CD1c-positive myeloid dendritic cell (primary cell): ENCODE results near the gene USP10.

Experiments used
- DNase-seq: peaks from one replicate; pipeline ENCODE4 v3.0.0-alpha.2; 2016; ENCODE audit errors: extremely low spot score

USP10 gene

DNA sequence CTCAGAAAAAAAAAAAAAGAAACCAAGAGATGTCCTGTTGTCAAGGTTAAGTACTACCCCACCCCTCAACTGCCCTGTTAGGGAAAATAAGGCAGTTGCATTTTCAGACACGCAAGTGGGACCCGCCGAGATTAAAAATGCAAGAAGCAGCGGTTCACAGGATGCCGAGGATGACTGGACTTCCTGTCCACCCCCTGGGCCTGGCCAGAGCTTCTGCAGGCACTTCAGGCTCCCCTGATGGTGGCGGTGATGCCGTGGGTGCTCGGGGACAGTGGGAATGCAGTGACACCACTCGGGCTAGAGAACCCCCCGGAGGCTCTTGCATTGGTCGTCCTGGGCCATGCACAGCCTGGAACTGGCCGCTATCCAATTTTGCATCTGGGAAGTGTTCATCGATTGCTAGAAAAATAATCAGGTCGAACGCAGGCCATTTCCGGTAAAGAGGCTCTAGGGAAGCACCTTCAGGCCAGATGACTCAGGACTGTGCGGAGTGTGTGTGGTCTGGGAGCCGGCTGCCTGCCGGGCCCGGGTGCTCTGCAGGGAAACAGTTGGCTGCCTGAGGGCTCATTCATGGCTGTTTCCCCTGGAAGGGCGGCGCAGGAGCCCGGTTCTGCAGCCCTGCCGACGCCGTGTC lies 106.6 kb downstream of the USP10 start:
- peak; percentile 95 for DNase-seq

DNA sequence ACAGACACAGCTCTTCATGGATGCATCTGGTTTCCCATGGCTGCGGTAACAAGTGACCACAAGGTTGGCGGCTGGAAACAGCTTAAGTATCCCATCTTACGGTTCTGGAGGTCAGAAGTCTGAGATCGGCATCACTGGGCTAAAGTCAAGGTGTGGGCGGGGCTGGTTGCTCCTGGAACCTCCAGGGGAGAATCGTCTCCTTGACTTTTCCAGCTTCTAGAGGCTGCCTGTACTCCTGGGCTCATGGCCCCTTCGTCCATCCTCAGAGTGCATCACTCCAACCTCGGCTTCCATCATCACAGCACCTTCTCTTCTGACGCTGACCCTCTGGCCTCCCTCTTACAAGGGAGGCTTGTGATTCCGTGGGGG lies 107.1 kb downstream of the USP10 start:
- no peak for DNase-seq

DNA sequence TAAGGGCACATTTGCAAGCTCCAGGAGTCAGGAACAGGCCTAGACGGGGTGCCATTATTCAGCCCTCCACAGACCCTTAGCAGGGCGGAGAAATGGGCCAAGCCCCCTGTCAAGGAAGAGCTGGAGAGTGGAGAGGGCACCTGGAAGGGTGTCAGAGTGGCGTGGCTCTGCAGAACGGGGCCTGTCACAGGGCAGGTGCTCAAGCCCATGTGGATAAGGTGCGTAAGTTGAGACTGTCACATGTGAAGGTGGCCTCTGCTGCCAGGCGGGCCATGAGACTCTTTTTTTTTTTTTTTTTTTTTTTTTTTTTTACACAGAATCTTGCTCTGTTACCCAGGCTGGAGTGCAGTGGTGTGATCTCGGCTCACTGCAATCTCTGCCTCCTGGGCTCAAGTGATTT lies 108.0 kb downstream of the USP10 start:
- DNase-seq, result no peak

DNA sequence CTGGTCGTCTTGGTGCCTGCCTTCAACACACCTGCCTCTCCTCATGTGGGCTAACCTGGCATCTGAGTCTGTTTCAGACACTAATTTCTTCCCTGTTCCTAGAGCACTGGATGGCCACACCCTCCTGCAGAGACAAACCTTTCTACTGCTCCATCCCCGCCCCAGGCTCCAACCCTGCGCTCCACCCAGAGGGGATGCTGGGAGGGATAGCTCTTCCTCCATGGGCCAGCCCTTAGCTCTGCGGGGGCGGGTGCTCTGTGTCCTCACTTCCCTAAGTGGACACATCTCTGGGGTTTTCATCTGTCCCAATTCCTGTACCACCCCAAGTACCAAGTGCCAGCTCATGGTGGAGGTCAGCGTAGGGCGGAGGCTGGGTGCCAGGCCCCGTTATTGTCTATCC lies 109.0 kb downstream of the USP10 start:
- peak; percentile 82 for DNase-seq

DNA sequence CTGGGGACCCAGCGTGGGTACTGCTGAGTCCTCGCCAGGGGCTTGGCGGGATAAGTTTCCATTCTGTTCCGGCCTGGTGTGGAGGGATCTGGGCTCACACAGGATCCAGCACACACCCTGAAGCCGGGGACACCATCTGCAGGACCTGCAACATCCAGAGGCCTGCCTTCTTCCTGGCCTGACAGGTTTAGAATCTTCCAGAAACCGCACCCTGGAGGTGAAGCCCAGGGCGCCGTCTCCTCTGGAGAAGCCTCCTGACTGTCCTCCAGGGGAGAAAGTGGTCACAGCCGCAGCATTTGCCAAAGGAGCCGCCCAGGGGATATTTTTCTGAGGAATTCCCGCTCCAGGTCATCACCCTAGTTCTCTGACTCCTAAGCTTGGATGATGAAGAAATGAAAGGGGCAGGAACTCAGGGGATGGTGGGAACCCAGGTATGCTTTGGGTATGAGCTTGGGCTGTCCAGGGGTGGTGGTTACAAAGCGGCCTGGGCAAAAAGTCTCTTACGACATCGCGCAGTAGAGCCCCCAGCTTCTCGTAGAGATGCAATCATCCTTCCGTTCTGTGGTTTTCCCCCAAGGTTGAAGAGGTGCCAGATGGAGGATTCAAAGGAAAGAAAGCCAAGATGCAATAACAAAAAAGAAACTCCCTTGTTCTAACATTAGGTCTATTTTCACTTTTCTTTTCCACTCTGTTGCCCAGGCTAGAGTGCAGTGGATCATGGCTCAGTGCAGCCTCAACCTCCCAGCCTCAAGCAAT lies 110.9 kb downstream of the USP10 start:
- DNase-seq, result peak; percentile 12

DNA sequence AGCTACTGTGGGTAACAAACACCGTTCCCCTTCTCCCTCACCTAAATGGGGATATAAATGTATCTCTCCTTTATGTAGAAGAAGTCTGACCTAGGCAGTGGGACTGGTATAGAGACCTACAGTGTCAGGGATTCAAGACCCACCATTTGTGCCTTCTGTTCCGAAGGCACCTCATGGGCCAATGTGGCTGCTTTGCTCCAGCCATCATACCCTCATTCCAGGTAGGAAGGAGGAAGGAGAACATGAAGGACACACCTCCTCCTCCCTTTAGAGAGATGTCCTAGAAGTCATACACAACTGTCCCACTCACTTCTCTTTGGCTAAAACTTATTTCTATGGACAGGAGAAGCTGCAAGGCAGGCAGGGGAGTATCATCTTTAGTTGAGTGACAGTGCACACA lies 111.7 kb downstream of the USP10 start:
- no peak for DNase-seq

- no peak for DNase-seq
These were observed 113.5 kb downstream of the USP10 start for GRCh38 chr16:84813141-84813934.

GRCh38 chr16:84815462-84815861 lies 115.7 kb downstream of the USP10 start:
- no peak for DNase-seq

DNA sequence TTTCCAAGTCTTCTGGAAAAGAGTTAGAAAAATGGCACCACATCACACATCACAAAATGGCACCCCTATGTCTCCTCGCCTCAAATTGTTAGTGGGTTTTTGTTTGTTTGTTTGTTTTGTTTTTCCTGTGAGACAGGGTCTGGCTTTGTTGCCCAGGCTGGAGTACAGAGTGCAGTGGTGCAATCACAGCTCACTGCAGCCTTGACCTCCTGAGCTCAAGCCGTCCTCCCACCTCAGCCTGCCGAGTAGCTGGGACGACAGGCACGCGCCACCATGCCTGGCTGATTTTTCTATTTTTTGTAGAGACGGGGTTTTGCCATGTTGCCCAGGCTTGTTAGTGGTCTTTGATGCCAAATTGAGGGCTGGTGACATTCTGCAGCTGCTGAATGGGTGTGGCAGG lies 116.2 kb downstream of the USP10 start:
- no peak for DNase-seq

DNA sequence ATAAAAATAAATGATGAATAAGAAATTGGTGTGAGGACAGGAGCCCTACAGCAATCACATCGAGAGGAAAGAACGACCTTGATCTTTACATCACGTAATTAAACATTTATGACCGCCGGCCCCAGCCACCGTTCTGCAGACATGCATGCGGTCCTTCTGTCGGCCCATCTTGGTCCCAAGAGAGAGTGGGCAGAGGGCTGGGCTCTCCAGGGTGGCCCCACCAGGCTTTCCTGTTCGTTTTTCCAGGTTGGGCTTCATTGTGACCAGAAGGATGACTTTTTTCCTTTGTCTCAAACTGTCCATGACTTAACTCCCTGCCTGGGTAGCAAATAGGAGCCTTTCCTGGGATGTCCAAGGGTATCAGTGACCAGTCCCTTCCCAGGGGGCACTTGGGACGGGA lies 116.7 kb downstream of the USP10 start:
- DNase-seq, result no peak

- no peak for DNase-seq
These were observed 117.4 kb downstream of the USP10 start for GRCh38 chr16:84817206-84817605.

GRCh38 chr16:84817613-84818012 lies 117.8 kb downstream of the USP10 start:
- DNase-seq, result no peak

DNA sequence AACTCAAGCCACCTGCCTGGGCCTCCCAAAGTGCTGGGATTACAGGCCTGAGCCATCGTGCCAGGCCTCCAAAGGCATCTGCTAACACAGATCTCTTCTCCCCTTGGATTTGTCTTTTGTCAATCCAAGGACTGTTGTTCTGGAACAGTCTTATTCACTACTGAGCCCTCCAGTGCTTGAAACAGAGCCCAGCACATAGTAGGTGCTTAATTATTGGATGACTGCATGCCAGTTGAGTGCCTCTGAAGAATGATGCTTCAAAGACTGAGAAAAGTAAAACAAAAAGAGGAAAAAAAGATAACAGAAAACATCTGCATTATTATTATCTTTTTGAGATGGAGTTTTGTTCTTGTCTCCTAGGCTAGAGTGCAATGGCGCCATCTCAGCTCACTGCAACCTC lies 118.3 kb downstream of the USP10 start:
- DNase-seq, result no peak

- DNase-seq, result no peak
These were observed 119.3 kb downstream of the USP10 start for GRCh38 chr16:84818989-84819643.

DNA sequence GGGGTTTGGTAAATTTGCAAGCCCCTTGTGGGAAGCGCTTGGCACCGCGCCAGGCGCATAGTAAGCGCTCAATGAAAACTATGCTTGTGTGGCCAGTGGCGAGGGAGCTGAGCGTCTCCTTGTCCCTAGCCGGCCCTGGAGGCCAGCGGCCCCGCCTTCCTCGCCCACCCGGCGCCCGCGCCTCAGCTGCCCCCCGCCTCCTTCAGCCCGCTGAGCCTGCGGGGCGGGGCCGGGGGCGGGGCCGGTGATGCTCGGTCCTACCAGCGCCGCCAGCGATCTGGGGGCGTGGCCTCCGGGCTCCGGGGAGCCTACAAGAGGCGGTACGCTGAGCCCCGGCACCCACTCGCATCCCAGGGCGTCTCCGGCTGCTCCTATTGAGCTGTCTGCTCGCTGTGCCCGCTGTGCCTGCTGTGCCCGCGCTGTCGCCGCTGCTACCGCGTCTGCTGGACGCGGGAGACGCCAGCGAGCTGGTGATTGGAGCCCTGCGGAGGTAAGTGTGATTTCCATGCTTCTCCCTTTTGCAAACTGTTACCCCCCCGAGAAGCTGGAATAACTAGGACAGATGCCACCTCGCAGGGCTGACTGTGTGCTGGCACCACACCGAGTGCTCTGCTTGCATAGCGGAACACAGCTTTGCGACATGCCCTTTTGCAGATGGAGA lies 120.0 kb downstream of the USP10 start, which contains the start of gene CRISPLD2:
Gene CRISPLD2, plus strand, starts transcription at position 342 of the 661 bp plus-strand sequence. CDS start 18,511 bp downstream, outside the sequence.
- DNase-seq, result peak; percentile 96

- DNase-seq, result no peak
These were observed 120.5 kb downstream of the USP10 start for GRCh38 chr16:84820305-84820684.

DNA sequence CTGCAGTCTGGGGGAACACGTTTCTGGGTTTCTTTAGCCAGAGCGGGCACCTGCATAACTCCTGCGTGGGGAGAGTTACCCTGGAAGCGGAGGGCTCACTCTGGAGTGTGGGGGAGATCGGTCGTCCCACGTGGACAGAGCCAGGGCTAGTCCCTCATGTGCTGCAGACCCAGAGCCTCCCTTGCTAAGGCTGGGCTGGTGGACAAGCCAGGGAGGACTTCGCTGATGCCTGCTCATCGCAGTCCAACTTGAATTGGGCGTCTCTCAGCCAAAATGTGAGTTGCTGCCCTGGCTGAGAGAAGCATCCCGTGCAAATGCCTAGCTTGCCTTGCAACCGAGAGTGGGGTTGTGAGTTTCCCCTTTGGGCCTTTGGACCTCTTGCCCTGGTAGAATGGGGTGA lies 121.0 kb downstream of the USP10 start:
- no peak for DNase-seq

DNA sequence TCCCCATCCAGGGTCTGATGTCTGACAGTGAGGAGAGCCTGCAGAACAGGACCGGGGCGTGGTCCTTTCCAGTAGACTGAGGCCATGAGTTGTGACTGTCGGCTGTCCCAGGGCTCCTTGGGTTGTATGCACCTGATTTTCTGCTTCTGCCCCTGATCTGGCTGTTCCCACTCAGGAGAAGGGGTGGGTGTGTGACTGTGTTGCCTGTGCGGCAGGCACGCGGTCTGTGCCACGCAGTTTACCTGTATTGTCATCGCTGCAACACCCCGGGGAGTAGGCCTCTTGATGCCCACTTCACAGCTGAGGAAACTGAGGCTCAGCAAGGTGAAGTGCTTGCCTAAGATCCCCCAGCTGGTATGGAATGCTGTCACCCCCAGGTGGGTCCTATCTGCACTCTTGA lies 121.4 kb downstream of the USP10 start:
- no peak for DNase-seq

DNA sequence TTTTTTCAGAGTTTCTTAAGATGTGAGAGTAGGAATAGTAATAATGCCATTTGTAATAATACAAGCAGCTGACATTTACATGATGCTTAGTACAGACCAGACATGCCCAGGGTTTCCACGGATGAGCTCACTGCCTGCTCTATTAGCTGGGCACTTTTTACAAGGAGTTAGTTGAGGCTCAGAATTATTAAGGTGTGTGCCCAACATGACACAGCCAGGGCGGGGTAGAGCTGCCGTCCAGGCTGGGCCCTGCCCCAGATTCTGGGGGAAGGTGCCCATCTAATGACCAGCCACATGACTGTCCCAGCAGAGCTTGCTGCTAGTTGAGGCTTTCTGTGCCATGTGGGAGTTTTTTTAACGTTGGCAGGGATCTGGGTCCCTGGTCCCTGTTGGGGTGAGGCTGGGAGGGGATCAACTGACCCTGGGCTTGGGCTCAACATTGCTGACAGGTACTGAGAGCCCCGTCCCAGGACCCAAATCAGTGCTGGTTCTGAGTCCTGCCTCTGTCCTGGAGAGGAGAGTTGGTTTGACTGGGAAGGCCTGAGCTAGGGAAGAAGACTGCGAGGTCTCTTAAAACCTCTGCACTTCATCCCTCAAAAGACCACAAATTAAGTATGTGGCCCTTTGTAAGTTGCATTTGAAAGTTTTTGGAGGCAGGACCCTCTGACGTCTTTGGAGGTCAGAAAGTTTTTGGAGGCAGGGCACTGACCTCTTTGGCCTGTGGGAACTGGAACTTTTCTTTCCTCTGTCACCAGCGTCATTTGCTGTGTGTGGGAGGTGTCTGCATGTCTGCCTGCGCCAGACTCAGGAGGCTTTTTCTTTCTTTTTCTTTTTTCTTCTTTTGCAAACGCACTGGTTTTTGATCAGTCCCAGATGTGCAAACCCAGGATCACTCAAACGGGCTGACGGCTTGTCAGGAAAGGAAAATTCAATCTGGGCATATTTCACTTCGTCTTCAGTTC lies 122.2 kb downstream of the USP10 start:
- peak; percentile 55 for DNase-seq

DNA sequence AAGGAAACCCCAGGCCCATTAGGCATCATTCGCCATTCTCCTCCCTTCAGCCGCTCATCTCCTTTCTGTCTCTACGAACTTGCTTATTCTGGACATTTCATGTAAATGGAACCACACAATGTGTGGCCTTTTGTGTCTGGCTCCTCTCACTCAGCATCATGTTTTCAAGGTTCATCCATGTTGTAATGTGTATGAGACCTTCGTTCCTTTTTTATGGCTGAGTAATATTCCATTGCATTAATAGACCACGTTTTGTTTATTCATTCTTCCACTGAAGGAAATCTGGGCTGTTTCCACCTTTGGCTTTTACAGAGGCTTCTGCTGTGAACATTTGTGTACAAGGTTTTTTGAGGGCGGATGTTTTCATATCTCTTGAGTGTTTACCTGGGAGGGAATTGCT lies 123.2 kb downstream of the USP10 start:
- DNase-seq, result no peak

DNA sequence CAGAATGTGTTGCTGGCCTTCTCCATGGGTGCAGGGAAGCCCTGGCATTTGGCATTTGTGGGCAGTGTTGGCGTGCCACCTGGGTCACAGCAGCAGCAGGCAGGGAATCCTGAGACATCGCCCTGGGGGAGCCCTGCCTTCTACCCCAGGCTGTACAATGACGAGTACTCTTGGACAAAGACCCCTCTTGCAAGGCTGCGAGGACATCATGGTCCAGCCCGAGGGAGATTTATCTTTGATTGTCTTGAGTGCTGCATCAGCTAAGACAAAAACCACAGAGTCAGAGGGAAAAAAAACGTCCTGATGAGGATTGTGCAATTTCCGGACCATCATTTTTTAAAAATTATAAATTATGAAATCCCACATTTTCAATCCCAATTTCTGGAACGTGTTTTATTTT lies 123.7 kb downstream of the USP10 start:
- no peak for DNase-seq
